Measurements from ENCODE around the gene COPS8.

GRCh38 chr2:237092920-237093781 is 7.5 kb downstream of the COPS8 start:
- no peak for TF ChIP-seq CTCF (IDR thresholded peaks at IDR 0.05; ENCODE audit: low read length)
- TF ChIP-seq EZH2 (IDR thresholded peaks at IDR 0.05; ENCODE audit: borderline replicate concordance, low read length): no peak
